MG63 (cell line): ENCODE data around the gene LIN7C. TPM values are rescaled to one million over a fixed set of nuclear protein-coding genes. Genes with fewer than 3 reads are reported as not detected.

ENCODE experiments used
- DNase-seq: peaks from one replicate; pipeline ENCODE4 v3.0.0-alpha.2; 2020
- H3K27me3 ChIP-seq: fragments of 250-450 bp; sonication (Bioruptor Pico); 2 replicates; pipeline ENCODE4 v1.5.1; 2020; ENCODE audit warnings: mild to moderate bottlenecking, moderate library complexity
- H3K36me3 ChIP-seq: fragments of 250-450 bp; sonication (Bioruptor Pico); 2 replicates; pipeline ENCODE4 v1.5.1; 2020; ENCODE audit warnings: mild to moderate bottlenecking, moderate library complexity
- H3K4me3 ChIP-seq: fragments of 250-450 bp; sonication (Bioruptor Pico); 2 replicates; pipeline ENCODE4 v1.5.1; 2020; ENCODE audit warnings: mild to moderate bottlenecking, moderate library complexity
- H3K9me3 ChIP-seq: fragments of 250-450 bp; sonication (Bioruptor Pico); 2 replicates; pipeline ENCODE4 v1.5.1; 2020; ENCODE audit warnings: mild to moderate bottlenecking, moderate library complexity
- total RNA-seq: library from RNA; depleted of rRNA; stranded (reverse); fragments of >200 nt; shearing (Covaris generic); gene quantifications from 2 replicates; pipeline ENCODE4 v1.2.3, GENCODE V29; 2014; ENCODE audit warnings: low replicate concordance; rRNA removed

Gene LIN7C
- 18.0 and 33.0 TPM in 2 replicates for total RNA-seq

- Histone ChIP-seq H3K9me3 (no peaks in the 10 kb centered on the region), H3K27me3 (no peaks in the 10 kb centered on the region), H3K4me3 (peak within 1 kb of the TSS; percentile 72), H3K36me3 (peaks cover 12% of the 10 kb centered on the region)
- DNase-seq = peak; percentile 93
Measured at GRCh38 chr11:27506200-27507182, at the start of gene LIN7C. Gene LIN7C, minus strand, starts transcription at chr11:27506769. Its CDS starts 17 bp downstream, at chr11:27506752.

- Histone ChIP-seq H3K36me3 (no peaks in the 10 kb centered on the region), H3K27me3 (no peaks in the 10 kb centered on the region), H3K4me3 (no peak overlapping the region), H3K9me3 (no peaks in the 10 kb centered on the region)
- no peak for DNase-seq
Measured at GRCh38 chr11:27555264-27555663, 48.7 kb upstream of the LIN7C start.

GRCh38 chr11:27553186-27553585, 46.6 kb upstream of the LIN7C start:
- DNase-seq = peak; percentile 3
- Histone ChIP-seq H3K4me3 (no peak overlapping the region), H3K9me3 (no peaks in the 10 kb centered on the region), H3K36me3 (no peaks in the 10 kb centered on the region), H3K27me3 (no peaks in the 10 kb centered on the region)

GRCh38 chr11:27552341-27552740, 45.8 kb upstream of the LIN7C start:
- no peaks in the 10 kb centered on the region for H3K27me3 ChIP-seq
- no peak for DNase-seq
- no peaks in the 10 kb centered on the region for H3K36me3 ChIP-seq
- H3K9me3 ChIP-seq = no peaks in the 10 kb centered on the region
- no peak overlapping the region for H3K4me3 ChIP-seq

GRCh38 chr11:27551127-27551526, 44.6 kb upstream of the LIN7C start:
- no peak for DNase-seq
- Histone ChIP-seq H3K4me3 (no peak overlapping the region), H3K27me3 (no peaks in the 10 kb centered on the region), H3K36me3 (no peaks in the 10 kb centered on the region), H3K9me3 (no peaks in the 10 kb centered on the region)

GRCh38 chr11:27545946-27546345, 39.4 kb upstream of the LIN7C start:
- Histone ChIP-seq H3K27me3 (no peaks in the 10 kb centered on the region), H3K9me3 (no peaks in the 10 kb centered on the region), H3K4me3 (no peak overlapping the region), H3K36me3 (no peaks in the 10 kb centered on the region)
- no peak for DNase-seq

- no peak for DNase-seq
Measured at GRCh38 chr11:27545035-27545434, 38.5 kb upstream of the LIN7C start.

GRCh38 chr11:27541790-27542189, 35.2 kb upstream of the LIN7C start:
- no peak for DNase-seq
- Histone ChIP-seq H3K9me3 (no peaks in the 10 kb centered on the region), H3K27me3 (no peaks in the 10 kb centered on the region), H3K4me3 (no peak overlapping the region), H3K36me3 (no peaks in the 10 kb centered on the region)

More at GRCh38 chr11:27545035-27545434, 38.5 kb upstream of the LIN7C start:
- Histone ChIP-seq H3K36me3 (no peaks in the 10 kb centered on the region), H3K9me3 (no peaks in the 10 kb centered on the region), H3K27me3 (no peaks in the 10 kb centered on the region), H3K4me3 (no peak overlapping the region)

GRCh38 chr11:27540051-27540450, 33.5 kb upstream of the LIN7C start:
- no peak for DNase-seq
- H3K36me3 ChIP-seq = no peaks in the 10 kb centered on the region
- H3K4me3 ChIP-seq = no peak overlapping the region
- no peaks in the 10 kb centered on the region for H3K9me3 ChIP-seq
- H3K27me3 ChIP-seq = no peaks in the 10 kb centered on the region

GRCh38 chr11:27535103-27535502, 28.5 kb upstream of the LIN7C start:
- Histone ChIP-seq H3K4me3 (no peak overlapping the region), H3K36me3 (no peaks in the 10 kb centered on the region), H3K27me3 (no peaks in the 10 kb centered on the region), H3K9me3 (no peaks in the 10 kb centered on the region)
- no peak for DNase-seq

- H3K4me3 ChIP-seq = no peak overlapping the region
- DNase-seq = no peak
- no peaks in the 10 kb centered on the region for H3K27me3 ChIP-seq
- no peaks in the 10 kb centered on the region for H3K9me3 ChIP-seq
- no peaks in the 10 kb centered on the region for H3K36me3 ChIP-seq
Measured at GRCh38 chr11:27532652-27533325, 26.2 kb upstream of the LIN7C start.

GRCh38 chr11:27528712-27529111, 22.1 kb upstream of the LIN7C start:
- Histone ChIP-seq H3K27me3 (no peaks in the 10 kb centered on the region), H3K4me3 (no peak overlapping the region), H3K9me3 (no peaks in the 10 kb centered on the region), H3K36me3 (no peaks in the 10 kb centered on the region)
- no peak for DNase-seq

- Histone ChIP-seq H3K27me3 (no peaks in the 10 kb centered on the region), H3K9me3 (no peaks in the 10 kb centered on the region), H3K36me3 (no peaks in the 10 kb centered on the region), H3K4me3 (no peak overlapping the region)
- no peak for DNase-seq
Measured at GRCh38 chr11:27526535-27526934, 20.0 kb upstream of the LIN7C start.

GRCh38 chr11:27525824-27526516, 19.4 kb upstream of the LIN7C start:
- H3K9me3 ChIP-seq = no peaks in the 10 kb centered on the region

GRCh38 chr11:27524155-27524554, 17.6 kb upstream of the LIN7C start:
- DNase-seq = peak; percentile 77
- Histone ChIP-seq H3K36me3 (no peaks in the 10 kb centered on the region), H3K27me3 (no peaks in the 10 kb centered on the region), H3K4me3 (no peak overlapping the region), H3K9me3 (no peaks in the 10 kb centered on the region)

More at GRCh38 chr11:27525824-27526516, 19.4 kb upstream of the LIN7C start:
- Histone ChIP-seq H3K36me3 (no peaks in the 10 kb centered on the region), H3K27me3 (no peaks in the 10 kb centered on the region), H3K4me3 (no peak overlapping the region)
- DNase-seq = peak; percentile 3

GRCh38 chr11:27520226-27520625, 13.7 kb upstream of the LIN7C start:
- Histone ChIP-seq H3K9me3 (no peaks in the 10 kb centered on the region; the same call in 1 of the 2 replicates), H3K36me3 (no peaks in the 10 kb centered on the region), H3K4me3 (no peak overlapping the region), H3K27me3 (no peaks in the 10 kb centered on the region)
- DNase-seq = no peak

- Histone ChIP-seq H3K27me3 (no peaks in the 10 kb centered on the region), H3K4me3 (no peak overlapping the region), H3K36me3 (no peaks in the 10 kb centered on the region), H3K9me3 (no peaks in the 10 kb centered on the region; the same call in 1 of the 2 replicates)
- no peak for DNase-seq
Measured at GRCh38 chr11:27518518-27518917, 11.9 kb upstream of the LIN7C start.
